ENCODE results near the gene LLPH.

Gene LLPH

GRCh38 chr12:66159123-66159522 is 28.6 kb upstream of the LLPH start:
- no peak overlapping the region for H3K4me2 ChIP-seq
- no peak overlapping the region for H3K9ac ChIP-seq
- no peaks in the 10 kb centered on the region for H3K4me1 ChIP-seq (ENCODE audit: low read depth, poor library complexity, severe bottlenecking)
- peaks cover 9% of the 10 kb centered on the region; the same call in 1 of the 2 replicates for H3K79me2 ChIP-seq (ENCODE audit: insufficient read depth, low read depth)
- H2AFZ ChIP-seq (ENCODE audit: low read depth) = no peak overlapping the region
- H4K20me1 ChIP-seq (ENCODE audit: insufficient read depth) = no peaks in the 10 kb centered on the region
- H3K4me3 ChIP-seq (IDR thresholded peaks at IDR 0.05; ENCODE audit: insufficient read depth, low read depth, low read length) = no peak overlapping the region
- no peak overlapping the region for H3K27ac ChIP-seq
- no peaks in the 10 kb centered on the region for H3K36me3 ChIP-seq (ENCODE audit: insufficient read depth)
- no peaks in the 10 kb centered on the region for H3K27me3 ChIP-seq (ENCODE audit: insufficient read depth, low read depth)
- no peak for TF ChIP-seq CTCF (conservative IDR thresholded peaks at IDR 0.05; ENCODE audit: low read depth, low read length)

GRCh38 chr12:66156654-66157053 is 26.1 kb upstream of the LLPH start:
- no peaks in the 10 kb centered on the region for H3K27me3 ChIP-seq (ENCODE audit: insufficient read depth, low read depth)
- H3K4me3 ChIP-seq (IDR thresholded peaks at IDR 0.05; ENCODE audit: insufficient read depth, low read depth, low read length) = no peak overlapping the region
- H2AFZ ChIP-seq (ENCODE audit: low read depth) = no peak overlapping the region
- H3K4me1 ChIP-seq (ENCODE audit: low read depth, poor library complexity, severe bottlenecking) = no peaks in the 10 kb centered on the region
- no peak overlapping the region for H3K27ac ChIP-seq
- no peaks in the 10 kb centered on the region for H4K20me1 ChIP-seq (ENCODE audit: insufficient read depth)
- no peak for TF ChIP-seq CTCF (conservative IDR thresholded peaks at IDR 0.05; ENCODE audit: low read depth, low read length)
- no peaks in the 10 kb centered on the region for H3K36me3 ChIP-seq (ENCODE audit: insufficient read depth)
- H3K4me2 ChIP-seq = no peak overlapping the region
- H3K79me2 ChIP-seq (ENCODE audit: insufficient read depth, low read depth) = peaks cover 7% of the 10 kb centered on the region; the same call in 1 of the 2 replicates
- H3K9ac ChIP-seq = no peak overlapping the region

- Histone ChIP-seq H3K4me1 (ENCODE audit: low read depth, poor library complexity, severe bottlenecking) (no peaks in the 10 kb centered on the region), H3K36me3 (ENCODE audit: insufficient read depth) (no peaks in the 10 kb centered on the region), H3K27me3 (ENCODE audit: insufficient read depth, low read depth) (no peaks in the 10 kb centered on the region), H3K4me3 (IDR thresholded peaks at IDR 0.05; ENCODE audit: insufficient read depth, low read depth, low read length) (no peak overlapping the region), H3K79me2 (ENCODE audit: insufficient read depth, low read depth) (no peaks in the 10 kb centered on the region), H4K20me1 (ENCODE audit: insufficient read depth) (no peaks in the 10 kb centered on the region), H3K27ac (no peak overlapping the region), H2AFZ (ENCODE audit: low read depth) (no peak overlapping the region), H3K9ac (no peak overlapping the region), H3K4me2 (no peak overlapping the region)
- TF ChIP-seq CTCF (conservative IDR thresholded peaks at IDR 0.05; ENCODE audit: low read depth, low read length) = no peak
Measured at GRCh38 chr12:66154776-66155175, 24.2 kb upstream of the LLPH start.

- Histone ChIP-seq H4K20me1 (ENCODE audit: insufficient read depth) (no peaks in the 10 kb centered on the region), H3K9ac (no peak overlapping the region)
Measured at GRCh38 chr12:66152732-66153131, 22.2 kb upstream of the LLPH start.

More at GRCh38 chr12:66152732-66153131, 22.2 kb upstream of the LLPH start:
- Histone ChIP-seq H3K4me2 (no peak overlapping the region), H3K4me1 (ENCODE audit: low read depth, poor library complexity, severe bottlenecking) (no peaks in the 10 kb centered on the region), H3K36me3 (ENCODE audit: insufficient read depth) (no peaks in the 10 kb centered on the region), H3K4me3 (IDR thresholded peaks at IDR 0.05; ENCODE audit: insufficient read depth, low read depth, low read length) (no peak overlapping the region), H3K27me3 (ENCODE audit: insufficient read depth, low read depth) (no peaks in the 10 kb centered on the region), H2AFZ (ENCODE audit: low read depth) (no peak overlapping the region), H3K79me2 (ENCODE audit: insufficient read depth, low read depth) (no peaks in the 10 kb centered on the region), H3K27ac (no peak overlapping the region)
- TF ChIP-seq CTCF (conservative IDR thresholded peaks at IDR 0.05; ENCODE audit: low read depth, low read length) = no peak
